Fibroblast of mammary gland (primary cell): ENCODE data around the gene CAPN3.

Experiments used
- DNase-seq: peaks from one replicate; pipeline ENCODE4 v3.0.0-alpha.2; 2010; ENCODE audit warnings: low read depth
- H3K4me3 ChIP-seq: 2 replicates; pipeline ENCODE4 v1.5.1; 2011; ENCODE audit warnings: low read depth, mild to moderate bottlenecking, low read length, moderate library complexity; ENCODE audit not compliant: control insufficient read depth
- CTCF ChIP-seq: conservative IDR thresholded peaks from 2 replicates; pipeline ENCODE4 v1.5.1; 2011; ENCODE audit warnings: low read depth, low read length, inconsistent platforms; ENCODE audit not compliant: control insufficient read depth, insufficient read depth

CAPN3 gene

GRCh38 chr15:42363942-42364341 is 4.6 kb downstream of the CAPN3 start:
- no peak overlapping the region for H3K4me3 ChIP-seq
- TF ChIP-seq CTCF: no peak
- DNase-seq: no peak

- DNase-seq: peak; percentile 18
- no peak for TF ChIP-seq CTCF
- H3K4me3 ChIP-seq: no peak overlapping the region
These were observed 5.2 kb downstream of the CAPN3 start for GRCh38 chr15:42364529-42364928.

- no peak for TF ChIP-seq CTCF
- no peak overlapping the region for H3K4me3 ChIP-seq
These were observed 6.7 kb downstream of the CAPN3 start for GRCh38 chr15:42365921-42366550.

GRCh38 chr15:42367041-42367440 is 7.7 kb downstream of the CAPN3 start:
- TF ChIP-seq CTCF: no peak
- DNase-seq: peak; percentile 19
- no peak overlapping the region for H3K4me3 ChIP-seq

More at GRCh38 chr15:42365921-42366550, 6.7 kb downstream of the CAPN3 start:
- DNase-seq: no peak

- no peak for TF ChIP-seq CTCF
- DNase-seq: peak; percentile 40
- H3K4me3 ChIP-seq: no peak overlapping the region
These were observed 8.8 kb downstream of the CAPN3 start for GRCh38 chr15:42368096-42368495.

- TF ChIP-seq CTCF: peak; percentile 29
- no peak overlapping the region for H3K4me3 ChIP-seq
- DNase-seq: peak; percentile 57
These were observed 11.8 kb downstream of the CAPN3 start for GRCh38 chr15:42371096-42371495.

- H3K4me3 ChIP-seq: no peak overlapping the region
- no peak for DNase-seq
- no peak for TF ChIP-seq CTCF
These were observed 14.0 kb downstream of the CAPN3 start for GRCh38 chr15:42373274-42373673.
